Epithelial cell of proximal tubule (primary cell): Measurements from ENCODE around the gene C18orf54. TPM values are rescaled to one million over a fixed set of nuclear protein-coding genes. Genes with fewer than 3 reads are reported as not detected.

Experiments
- DNase-seq: peaks from one replicate; pipeline ENCODE4 v3.0.0-alpha.2; 2011; ENCODE audit warnings: low read depth
- H3K4me3 ChIP-seq: 2 replicates; pipeline ENCODE4 v1.5.1; 2011; ENCODE audit warnings: low read depth, mild to moderate bottlenecking, low read length
- total RNA-seq: library from RNA; depleted of rRNA; stranded (reverse); fragments of >200 nt; gene quantifications from 2 replicates; pipeline ENCODE4 v1.2.3, GENCODE V29; 2015
- TF ChIP-seq, protein P1 (sequence below): conservative IDR thresholded peaks from 2 replicates; pipeline ENCODE4 v1.5.1; 2012; ENCODE audit warnings: low read depth, mild to moderate bottlenecking, low read length

Gene C18orf54
- total RNA-seq, 1 donor from 2014 or later, result 12.9 TPM

DNA sequence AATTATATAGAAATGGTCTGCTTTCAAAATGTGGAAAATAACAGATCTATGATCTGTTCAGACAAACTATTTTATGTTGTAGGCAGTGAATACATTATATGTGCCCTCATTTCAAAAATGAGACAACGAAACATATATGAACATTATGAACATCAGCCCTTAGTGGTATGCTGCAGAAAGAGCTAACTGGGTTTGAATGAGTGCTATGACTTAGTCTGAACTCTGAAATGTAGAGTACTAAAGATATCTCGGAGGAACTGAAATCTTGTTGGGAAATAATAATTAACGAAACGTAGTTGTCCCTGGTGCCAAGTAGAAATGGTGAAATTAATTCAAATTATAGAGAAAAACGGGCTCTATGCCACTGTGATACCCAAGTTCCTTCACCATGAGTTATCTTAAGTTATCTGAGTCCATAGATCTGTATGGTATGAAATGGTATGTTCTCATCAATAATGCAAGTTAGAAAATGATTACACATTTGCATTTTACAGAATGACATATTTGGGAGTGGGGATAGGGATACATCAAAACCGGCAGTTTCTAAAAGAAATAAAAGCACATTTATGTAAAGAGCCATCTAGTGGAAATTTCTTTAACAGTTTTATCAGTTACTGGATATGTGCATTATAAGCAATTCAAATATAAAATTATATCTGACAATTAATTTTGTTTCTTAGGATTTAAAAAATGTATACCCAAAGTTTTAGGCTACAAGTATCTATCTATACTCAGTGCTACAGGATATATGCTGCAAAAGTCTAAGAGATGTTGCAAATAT lies 26.7 kb upstream of the C18orf54 start:
- DNase-seq, result no peak
- TF ChIP-seq, protein P1, sequence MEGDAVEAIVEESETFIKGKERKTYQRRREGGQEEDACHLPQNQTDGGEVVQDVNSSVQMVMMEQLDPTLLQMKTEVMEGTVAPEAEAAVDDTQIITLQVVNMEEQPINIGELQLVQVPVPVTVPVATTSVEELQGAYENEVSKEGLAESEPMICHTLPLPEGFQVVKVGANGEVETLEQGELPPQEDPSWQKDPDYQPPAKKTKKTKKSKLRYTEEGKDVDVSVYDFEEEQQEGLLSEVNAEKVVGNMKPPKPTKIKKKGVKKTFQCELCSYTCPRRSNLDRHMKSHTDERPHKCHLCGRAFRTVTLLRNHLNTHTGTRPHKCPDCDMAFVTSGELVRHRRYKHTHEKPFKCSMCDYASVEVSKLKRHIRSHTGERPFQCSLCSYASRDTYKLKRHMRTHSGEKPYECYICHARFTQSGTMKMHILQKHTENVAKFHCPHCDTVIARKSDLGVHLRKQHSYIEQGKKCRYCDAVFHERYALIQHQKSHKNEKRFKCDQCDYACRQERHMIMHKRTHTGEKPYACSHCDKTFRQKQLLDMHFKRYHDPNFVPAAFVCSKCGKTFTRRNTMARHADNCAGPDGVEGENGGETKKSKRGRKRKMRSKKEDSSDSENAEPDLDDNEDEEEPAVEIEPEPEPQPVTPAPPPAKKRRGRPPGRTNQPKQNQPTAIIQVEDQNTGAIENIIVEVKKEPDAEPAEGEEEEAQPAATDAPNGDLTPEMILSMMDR, result no peak
- H3K4me3 ChIP-seq, result no peak overlapping the region

DNA sequence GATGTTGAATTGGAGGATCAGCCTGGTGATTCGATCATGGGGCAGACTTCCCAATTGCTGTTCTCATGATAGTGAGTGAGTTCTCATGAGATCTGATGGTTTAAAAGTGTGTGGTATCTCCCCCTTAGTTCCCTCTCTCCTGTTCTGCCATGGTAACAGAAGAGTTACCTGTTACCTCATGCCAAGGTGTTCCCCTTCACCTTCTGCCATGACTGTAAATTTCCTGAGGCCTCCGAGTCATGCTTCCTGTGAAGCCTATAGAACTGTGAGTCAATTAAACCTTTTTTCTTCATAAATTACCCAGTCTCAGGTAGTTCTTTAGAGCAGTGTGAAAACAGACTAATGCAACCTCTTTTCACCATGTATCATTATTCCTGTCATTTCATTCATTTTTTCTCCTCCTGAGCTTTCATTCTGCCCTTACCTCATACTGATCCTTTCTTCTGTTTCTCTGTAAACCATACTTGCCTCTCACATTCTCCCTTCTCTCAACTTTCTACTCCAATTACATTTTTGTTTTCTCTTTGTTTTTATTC lies 22.0 kb upstream of the C18orf54 start:
- DNase-seq, result no peak
- TF ChIP-seq, protein P1, result no peak
- H3K4me3 ChIP-seq, result no peak overlapping the region

DNA sequence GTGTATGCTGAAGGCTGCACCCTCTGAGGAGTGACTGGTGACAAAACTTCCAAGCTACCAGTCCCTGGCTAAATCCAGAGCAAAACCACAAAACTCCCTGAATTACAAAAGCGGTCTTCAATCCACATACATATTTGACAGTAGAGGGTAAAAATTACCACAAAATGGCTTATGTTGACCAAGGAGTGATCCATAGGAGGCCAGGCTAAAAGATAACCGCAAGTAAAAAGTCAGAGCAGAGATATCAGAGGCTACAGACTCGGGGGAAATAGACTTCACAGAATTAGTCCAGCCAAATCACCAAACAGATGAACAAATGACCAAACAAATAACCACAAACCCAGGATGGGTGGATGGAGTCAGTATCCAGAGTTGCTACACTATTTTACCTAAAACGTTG lies 19.5 kb upstream of the C18orf54 start:
- DNase-seq, result no peak
- TF ChIP-seq, protein P1, result no peak
- no peak overlapping the region for H3K4me3 ChIP-seq

GRCh38 chr18:54351186-54351585 lies 6.5 kb upstream of the C18orf54 start:
- TF ChIP-seq, protein P1, result no peak
- no peak overlapping the region for H3K4me3 ChIP-seq
- DNase-seq, result no peak

DNA sequence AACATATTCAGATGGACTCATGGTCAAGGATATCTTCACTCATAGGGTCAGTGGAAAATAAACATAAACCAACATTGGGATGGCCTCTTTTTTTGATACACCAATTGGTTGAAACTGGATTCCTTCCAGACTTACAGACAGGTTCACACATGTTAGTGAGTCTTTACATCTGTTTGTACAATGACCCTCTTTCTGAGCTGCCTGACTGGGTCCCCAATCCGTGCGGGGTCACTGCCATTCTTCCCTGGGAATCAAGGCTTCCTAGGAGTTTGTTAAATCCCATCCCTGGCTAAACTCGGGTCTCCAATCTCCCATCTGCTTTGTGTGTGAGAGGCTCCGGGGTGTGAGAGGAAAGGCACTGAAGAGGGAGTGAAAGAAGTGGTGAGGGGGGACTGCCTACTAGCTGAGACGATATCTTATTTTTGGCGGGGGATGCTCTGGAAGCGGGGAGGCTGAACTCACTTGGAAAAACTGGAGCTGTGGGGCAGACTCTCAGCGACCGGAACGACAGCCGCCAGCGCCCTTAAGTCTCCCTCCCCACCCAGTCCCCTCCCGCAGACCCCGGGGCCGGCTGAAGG lies 535 bp upstream of the C18orf54 start:
- peak overlapping the region; percentile 97 for H3K4me3 ChIP-seq
- no peak for DNase-seq
- TF ChIP-seq, protein P1, result no peak

DNA sequence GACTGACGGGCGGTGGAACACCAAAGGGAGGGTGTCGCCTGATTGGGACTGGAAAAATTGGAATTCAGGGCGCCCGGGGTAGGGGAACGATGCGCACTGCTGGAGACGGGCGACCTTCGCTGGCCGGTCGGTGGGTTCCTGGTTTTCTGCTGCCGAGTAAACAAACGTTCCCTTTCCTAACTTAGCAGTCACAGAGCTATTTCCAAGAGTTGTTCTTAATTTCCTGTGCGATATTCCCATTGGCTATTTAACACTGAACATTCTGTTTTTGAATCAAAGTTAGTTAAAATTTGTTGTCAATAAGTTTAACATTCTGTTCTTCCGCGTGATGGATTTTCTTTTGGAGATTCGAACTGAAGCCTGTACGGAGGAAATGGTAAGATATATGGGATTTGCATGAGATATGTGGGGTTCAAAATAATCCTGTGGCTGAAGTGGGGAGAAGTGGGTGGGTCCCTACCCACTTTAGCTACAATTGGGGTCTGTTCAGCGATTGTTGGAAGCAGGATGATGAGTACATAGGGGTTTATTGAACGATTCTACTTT lies 862 bp downstream of the C18orf54 start:
- no peak for DNase-seq
- TF ChIP-seq, protein P1, result no peak
- H3K4me3 ChIP-seq, result peak overlapping the region; percentile 97

DNA sequence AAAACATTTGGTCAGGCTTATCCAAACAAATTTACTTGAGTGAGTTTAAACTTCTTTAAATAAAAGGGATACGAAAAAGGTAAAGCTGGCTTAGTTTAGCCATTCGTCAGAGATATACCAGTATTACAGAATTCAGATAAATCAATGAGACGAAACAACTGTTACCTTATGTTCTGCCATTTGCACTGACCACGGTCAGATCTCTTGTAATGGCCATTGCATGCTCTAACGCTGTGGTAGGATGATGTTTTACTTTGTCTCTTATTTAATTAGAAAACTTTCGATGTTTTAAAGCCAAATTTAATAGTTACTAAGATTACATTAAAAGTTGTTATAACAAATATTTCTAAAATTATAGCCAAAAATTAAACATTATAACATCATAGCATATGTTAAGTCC lies 1.5 kb downstream of the C18orf54 start:
- TF ChIP-seq, protein P1, result no peak
- H3K4me3 ChIP-seq, result peak overlapping the region; percentile 97
- DNase-seq, result no peak
